HepG2 (cell line): ENCODE results near the gene TRIM4. TPM values are rescaled to one million over a fixed set of nuclear protein-coding genes. Genes with fewer than 3 reads are reported as not detected.

Experiments used
- ATF3 ChIP-seq: sonication (generic); formaldehyde crosslinking; IDR thresholded peaks from 2 replicates; pipeline ENCODE4 v1.4.0; 2020; ENCODE audit warnings: missing genetic modification reagents
- CENPX ChIP-seq: sonication (generic); formaldehyde crosslinking; IDR thresholded peaks from 2 replicates; pipeline ENCODE4 v1.9.0; 2021; ENCODE audit warnings: mild to moderate bottlenecking, missing genetic modification reagents, moderate library complexity
- JDP2 ChIP-seq: sonication (generic); formaldehyde crosslinking; IDR thresholded peaks from 2 replicates; pipeline ENCODE4 v1.8.1; 2022; ENCODE audit warnings: missing genetic modification reagents, borderline replicate concordance
- KDM5A ChIP-seq: fragments of 200-600 bp; sonication (generic); IDR thresholded peaks from 2 replicates; pipeline ENCODE4 v1.7.0; 2018; ENCODE audit warnings: antibody characterized with exemption, mild to moderate bottlenecking, low read length, borderline replicate concordance
- KDM5B ChIP-seq: sonication (generic); formaldehyde crosslinking; IDR thresholded peaks from 2 replicates; pipeline ENCODE4 v1.4.0; 2020; ENCODE audit warnings: missing genetic modification reagents, mild to moderate bottlenecking, borderline replicate concordance
- NCOR1 ChIP-seq: fragments of 200-600 bp; sonication (generic); IDR thresholded peaks from 2 replicates; pipeline ENCODE4 v1.7.0; 2017; ENCODE audit warnings: antibody characterized with exemption, low read length, borderline replicate concordance
- NFE2 ChIP-seq: sonication (generic); formaldehyde crosslinking; IDR thresholded peaks from 2 replicates; pipeline ENCODE4 v1.4.0; 2020; ENCODE audit warnings: missing genetic modification reagents
- PAWR ChIP-seq: sonication (generic); formaldehyde crosslinking; IDR thresholded peaks from 2 replicates; pipeline ENCODE4 v1.4.0; 2020; ENCODE audit warnings: missing genetic modification reagents, mild to moderate bottlenecking, borderline replicate concordance
- PRDM4 ChIP-seq: sonication (generic); formaldehyde crosslinking; IDR thresholded peaks from 2 replicates; pipeline ENCODE4 v1.9.0; 2021; ENCODE audit warnings: missing genetic modification reagents, borderline replicate concordance
- RORA ChIP-seq: sonication (generic); formaldehyde crosslinking; IDR thresholded peaks from 2 replicates; pipeline ENCODE4 v1.5.0; 2020; ENCODE audit warnings: mild to moderate bottlenecking, missing genetic modification reagents, moderate library complexity
- STAG1 ChIP-seq: sonication (generic); formaldehyde crosslinking; IDR thresholded peaks from 2 replicates; pipeline ENCODE4 v1.4.0; 2020; ENCODE audit warnings: missing genetic modification reagents
- STAT5B ChIP-seq: sonication (generic); formaldehyde crosslinking; IDR thresholded peaks from 2 replicates; pipeline ENCODE4 v1.4.0; 2020; ENCODE audit warnings: missing genetic modification reagents
- ZFY ChIP-seq: sonication (generic); formaldehyde crosslinking; IDR thresholded peaks from 2 replicates; pipeline ENCODE4 v1.4.0; 2020; ENCODE audit warnings: missing genetic modification reagents
- ZKSCAN8 ChIP-seq: IDR thresholded peaks from 2 replicates; pipeline ENCODE4 v1.6.1; 2016; ENCODE audit warnings: borderline replicate concordance, missing genetic modification reagents, missing compliant biosample characterization
- ZNF343 ChIP-seq: sonication (generic); formaldehyde crosslinking; IDR thresholded peaks from 2 replicates; pipeline ENCODE4 v1.4.0; 2020; ENCODE audit warnings: mild to moderate bottlenecking, missing genetic modification reagents
- ZNF44 ChIP-seq: sonication (generic); formaldehyde crosslinking; IDR thresholded peaks from 2 replicates; pipeline ENCODE4 v1.5.1; 2020; ENCODE audit warnings: mild to moderate bottlenecking, missing genetic modification reagents
- ZNF484 ChIP-seq: sonication (generic); formaldehyde crosslinking; IDR thresholded peaks from 2 replicates; pipeline ENCODE4 v1.5.1; 2020; ENCODE audit warnings: mild to moderate bottlenecking, low read depth, missing genetic modification reagents, borderline replicate concordance
- ZNF7 ChIP-seq: IDR thresholded peaks from 2 replicates; pipeline ENCODE4 v1.6.1; 2016; ENCODE audit warnings: missing biosample characterization, missing genetic modification reagents
- ZNF737 ChIP-seq: sonication (generic); formaldehyde crosslinking; IDR thresholded peaks from 2 replicates; pipeline ENCODE4 v1.5.0; 2020; ENCODE audit warnings: missing genetic modification reagents, mild to moderate bottlenecking, borderline replicate concordance
- ZNF740 ChIP-seq: sonication (generic); formaldehyde crosslinking; IDR thresholded peaks from 2 replicates; pipeline ENCODE4 v1.4.0; 2020; ENCODE audit warnings: missing genetic modification reagents
- polyA plus RNA-seq, 8 experiments: library from polyadenylated mRNA; depleted of rRNA in 3 of 8; stranded (reverse) in 7 of 8; unstranded in 1 of 8; fragments of >200 nt; fragmentation: Illumina TruSeq in 4 of 8; extraction: Trizol in 4 of 8; gene quantifications; 2 replicates each; pipeline versions ENCODE4 v1.2.1 to v1.2.3, GENCODE V29; 2011 to 2016; ENCODE audit warnings: low read depth in 4 of 8, missing spikeins in 1 of 8, mixed read lengths in 1 of 8; ENCODE audit not compliant: insufficient read depth in 1 of 8
- total RNA-seq, 5 experiments: library from RNA; depleted of rRNA; stranded (reverse); fragments of >200 nt; fragmentation: Illumina TruSeq; extraction: Trizol; gene quantifications; 2 replicates each; pipeline ENCODE4 v1.2.3, GENCODE V29; 2016; ENCODE audit warnings: low read depth in 1 of 5
- TF ChIP-seq, protein P1 (sequence below): sonication (generic); formaldehyde crosslinking; IDR thresholded peaks from 2 replicates; pipeline ENCODE4 v1.5.1; 2020; ENCODE audit warnings: mild to moderate bottlenecking, moderate library complexity, missing genetic modification reagents

The TRIM4 gene
- total and polyA plus RNA-seq, 2 of the 13 experiments (the other 11 are each of a cell fraction or from before 2014, with no cell fraction given): 17.6 to 21.7 TPM

GRCh38 chr7:99860281-99861127 is 58.8 kb downstream of the TRIM4 start (continued):
- TF ChIP-seq ZNF44: no peak
- no peak for TF ChIP-seq KDM5A
- TF ChIP-seq STAT5B (CRISPR knock-in tag): no peak
- no peak for TF ChIP-seq CENPX (CRISPR knock-in tag)
- no peak for TF ChIP-seq ZNF7 (CRISPR knock-in tag)
- TF ChIP-seq, protein P1, sequence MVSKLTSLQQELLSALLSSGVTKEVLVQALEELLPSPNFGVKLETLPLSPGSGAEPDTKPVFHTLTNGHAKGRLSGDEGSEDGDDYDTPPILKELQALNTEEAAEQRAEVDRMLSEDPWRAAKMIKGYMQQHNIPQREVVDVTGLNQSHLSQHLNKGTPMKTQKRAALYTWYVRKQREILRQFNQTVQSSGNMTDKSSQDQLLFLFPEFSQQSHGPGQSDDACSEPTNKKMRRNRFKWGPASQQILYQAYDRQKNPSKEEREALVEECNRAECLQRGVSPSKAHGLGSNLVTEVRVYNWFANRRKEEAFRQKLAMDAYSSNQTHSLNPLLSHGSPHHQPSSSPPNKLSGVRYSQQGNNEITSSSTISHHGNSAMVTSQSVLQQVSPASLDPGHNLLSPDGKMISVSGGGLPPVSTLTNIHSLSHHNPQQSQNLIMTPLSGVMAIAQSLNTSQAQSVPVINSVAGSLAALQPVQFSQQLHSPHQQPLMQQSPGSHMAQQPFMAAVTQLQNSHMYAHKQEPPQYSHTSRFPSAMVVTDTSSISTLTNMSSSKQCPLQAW (CRISPR knock-in tag): peak; percentile 46; the same call in 1 of the 2 replicates
- TF ChIP-seq RORA: 0 out of 2 replicates have a peak, but pooled peaks have one; percentile 72
- TF ChIP-seq ZNF343: no peak
- TF ChIP-seq ZKSCAN8: no peak
- TF ChIP-seq ZNF737: no peak
- peak; percentile 16; the same call in 1 of the 2 replicates for TF ChIP-seq STAG1 (CRISPR knock-in tag)
- no peak for TF ChIP-seq NFE2 (CRISPR knock-in tag)
- peak; percentile 89 for TF ChIP-seq ATF3 (CRISPR knock-in tag)
- no peak for TF ChIP-seq PAWR (CRISPR knock-in tag)
- TF ChIP-seq ZNF740 (CRISPR knock-in tag): no peak
- TF ChIP-seq NCOR1: peak; percentile 73; the same call in 1 of the 2 replicates
- TF ChIP-seq JDP2: no peak
- peak; percentile 45 for TF ChIP-seq ZFY (CRISPR knock-in tag)
- peak; percentile 24; the same call in 1 of the 2 replicates for TF ChIP-seq KDM5B
- TF ChIP-seq PRDM4: no peak
- no peak for TF ChIP-seq ZNF484 (CRISPR knock-in tag)
